ENCODE measurements around the gene PASD1.

Gene PASD1

DNA sequence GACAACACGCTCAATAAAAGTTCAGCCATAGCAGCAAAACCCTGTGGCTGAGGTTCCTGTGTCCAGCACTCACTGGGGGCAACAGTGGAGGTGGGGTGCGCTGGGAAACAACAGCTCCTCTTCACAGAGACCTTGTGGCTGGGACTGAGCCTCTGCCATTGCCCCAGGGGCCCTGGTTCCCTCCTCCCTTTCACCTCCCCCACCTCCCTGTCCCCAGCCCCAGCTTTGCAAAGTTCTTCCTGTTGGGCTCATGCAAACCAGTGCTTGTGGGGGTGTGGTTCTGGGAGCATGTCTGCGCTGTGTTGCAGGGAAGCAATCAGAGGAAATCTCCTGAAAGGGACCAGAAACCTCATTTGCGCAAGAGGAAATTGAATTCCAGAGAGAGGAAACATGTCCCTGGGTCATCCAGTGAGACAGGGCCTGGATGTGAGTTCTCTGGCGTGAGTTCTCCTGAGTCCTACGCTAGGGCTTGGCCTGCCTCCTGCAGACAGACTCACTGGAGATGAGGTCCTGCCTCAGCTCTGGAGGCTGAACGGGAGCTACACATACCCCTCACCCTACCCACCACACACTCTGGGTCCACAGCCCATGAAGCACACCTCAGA is 159.8 kb downstream of the PASD1 start:
- TF ChIP-seq POLR2A (IDR thresholded peaks at IDR 0.05; ENCODE audit: low read length) (no peak), GATA1 (IDR thresholded peaks at IDR 0.05; ENCODE audit: low read depth, low read length) (no peak)
- DNase-seq: no peak

GRCh38 chrX:151724563-151725337 is 161.3 kb downstream of the PASD1 start:
- TF ChIP-seq GATA1 (IDR thresholded peaks at IDR 0.05; ENCODE audit: low read depth, low read length) (no peak), POLR2A (IDR thresholded peaks at IDR 0.05; ENCODE audit: low read length) (no peak)
- no peak for DNase-seq

- DNase-seq: no peak
- no peak for TF ChIP-seq GATA1 (IDR thresholded peaks at IDR 0.05; ENCODE audit: low read depth, low read length)
- TF ChIP-seq POLR2A (IDR thresholded peaks at IDR 0.05; ENCODE audit: low read length): no peak
Observed at GRCh38 chrX:151725338-151725614, 161.8 kb downstream of the PASD1 start.
